HG03039 (cell line): ENCODE data around the gene HMCN1.
"Not testable (repeated sequence)": the region's sequence is repeated elsewhere in the genome, so short reads cannot be mapped to it uniquely, and the experiment has no call there.

Source experiments
- ATAC-seq: cut with Tn5 transposase; IDR thresholded peaks from one replicate; pipeline ENCODE4 v1.9.1; 2021; ENCODE audit warnings: mild to moderate bottlenecking, moderate library complexity; ENCODE audit not compliant: unreplicated experiment

Gene HMCN1

DNA sequence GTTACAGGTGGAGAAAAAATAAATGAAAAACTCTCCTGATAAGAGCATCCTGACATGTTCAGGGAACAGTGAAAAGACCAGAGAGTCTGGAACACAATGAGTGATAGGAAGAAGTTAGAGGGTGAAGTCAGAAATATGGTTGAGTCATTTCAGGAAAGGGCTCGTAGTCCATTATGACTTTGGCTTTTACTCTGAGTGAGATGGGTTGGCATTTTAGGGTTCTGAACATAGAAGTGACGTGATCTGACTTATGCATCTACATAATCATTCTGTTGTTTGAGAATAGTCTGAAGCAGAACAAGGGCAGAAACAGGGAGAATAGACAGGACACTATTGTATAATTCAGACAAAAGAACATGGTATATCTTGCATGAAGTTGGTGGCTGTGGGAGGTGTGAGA is 5.8 kb downstream of the HMCN1 start:
- peak; percentile 76 for ATAC-seq

DNA sequence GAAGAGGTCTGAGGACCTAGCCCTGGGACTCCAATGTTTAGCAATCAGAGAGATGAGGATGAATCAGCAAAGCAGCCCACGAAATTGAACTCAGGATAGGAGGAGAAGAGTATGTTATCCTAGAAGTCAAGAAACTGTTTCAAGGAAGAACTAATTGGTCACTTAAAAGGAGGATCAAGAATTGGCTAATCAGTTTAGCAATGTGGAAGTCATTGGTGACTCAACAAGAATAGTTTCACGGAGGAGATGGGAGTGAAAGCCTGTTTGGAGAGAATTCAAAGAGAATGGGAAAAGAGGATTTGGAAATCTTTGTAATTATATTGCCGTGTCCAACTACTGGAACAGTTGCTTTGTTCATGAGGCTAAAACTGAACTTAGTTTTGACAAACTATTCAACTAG is 7.4 kb downstream of the HMCN1 start:
- ATAC-seq = no peak

- ATAC-seq = no peak
These were observed 8.2 kb downstream of the HMCN1 start for GRCh38 chr1:185742403-185742802.

GRCh38 chr1:185745165-185745564 is 11.0 kb downstream of the HMCN1 start:
- no peak for ATAC-seq

DNA sequence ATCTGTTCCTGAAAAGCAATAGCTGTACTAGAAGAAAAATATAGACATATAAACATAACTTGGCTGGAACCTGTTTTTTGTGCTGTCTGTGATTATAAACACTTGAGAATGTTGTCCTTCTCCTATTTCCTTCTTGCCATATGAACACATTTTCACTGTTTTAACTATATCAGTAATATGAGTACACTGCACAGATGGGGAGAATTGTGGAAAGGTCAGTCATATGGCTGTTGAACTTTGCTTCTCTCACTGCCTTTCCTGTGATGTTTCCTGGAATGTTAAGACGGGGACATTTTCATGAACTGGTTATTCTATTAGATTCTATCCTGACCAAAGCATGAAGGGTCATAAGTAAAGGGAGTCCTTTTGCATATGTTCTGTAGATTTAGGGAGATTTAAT is 24.9 kb downstream of the HMCN1 start:
- ATAC-seq = no peak

GRCh38 chr1:185761841-185762240 is 27.6 kb downstream of the HMCN1 start:
- no peak for ATAC-seq

- no peak for ATAC-seq
These were observed 33.4 kb downstream of the HMCN1 start for GRCh38 chr1:185767508-185768120.

GRCh38 chr1:185768371-185768770 is 34.2 kb downstream of the HMCN1 start:
- no peak for ATAC-seq

DNA sequence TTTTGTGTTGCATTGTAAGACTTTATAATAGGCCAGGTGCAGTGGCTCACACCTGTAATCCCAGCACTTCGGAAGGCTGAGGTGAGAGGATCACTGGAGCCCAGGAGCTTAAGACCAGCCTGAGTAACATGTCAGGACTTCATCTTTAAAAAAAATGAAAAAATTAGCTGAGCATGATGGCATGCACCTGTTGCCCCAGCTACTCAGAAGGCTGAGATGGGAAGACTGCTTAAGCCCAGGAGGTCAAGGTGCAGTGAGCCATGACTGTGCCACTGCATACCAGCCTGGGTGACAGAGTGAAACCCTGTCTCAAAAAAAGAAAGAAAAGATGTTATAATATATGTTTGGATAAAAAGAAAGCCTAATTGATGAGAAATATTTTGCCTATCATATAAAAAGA is 34.9 kb downstream of the HMCN1 start:
- ATAC-seq = no peak

- no peak for ATAC-seq
These were observed 40.2 kb downstream of the HMCN1 start for GRCh38 chr1:185774394-185774793.

GRCh38 chr1:185775501-185775900 is 41.3 kb downstream of the HMCN1 start:
- ATAC-seq = no peak

DNA sequence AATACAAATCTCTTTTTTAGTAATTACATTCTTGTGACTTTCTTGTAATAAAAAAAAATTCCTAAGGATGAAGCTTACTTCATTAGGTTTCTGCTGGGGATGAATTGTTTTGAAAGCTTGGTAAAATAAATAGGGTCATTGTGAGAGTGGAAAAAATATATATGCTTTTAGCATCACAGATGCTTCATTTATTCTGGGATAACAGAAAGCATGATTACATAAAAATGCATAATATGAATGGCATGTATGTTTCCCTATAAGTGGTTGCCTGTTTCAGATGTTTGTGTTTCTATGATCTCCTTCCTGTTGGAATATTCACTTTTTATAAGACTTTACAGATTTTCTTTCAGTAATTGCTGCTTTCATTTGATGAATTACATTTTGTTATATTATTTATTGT is 42.3 kb downstream of the HMCN1 start:
- ATAC-seq = no peak

DNA sequence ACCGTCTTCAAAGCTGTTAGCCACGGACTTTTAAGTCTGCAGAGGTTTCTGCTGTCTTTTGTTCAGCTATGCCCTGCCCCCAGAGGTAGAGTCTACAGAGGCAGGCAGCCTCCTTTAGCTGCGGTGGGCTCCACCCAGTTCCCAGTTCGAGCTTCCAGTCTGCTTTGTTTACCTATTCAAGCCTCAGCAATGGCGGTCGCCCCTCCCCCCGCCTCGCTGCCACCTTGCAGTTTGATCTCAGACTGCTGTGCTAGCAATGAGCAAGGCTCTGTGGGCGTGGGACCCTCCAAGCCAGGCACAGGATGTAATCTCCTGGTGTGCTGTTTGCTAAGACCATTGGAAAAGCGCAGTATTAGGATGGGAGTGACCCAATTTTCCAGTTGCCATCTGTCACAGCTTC is 49.7 kb downstream of the HMCN1 start:
- not testable (repeated sequence) for ATAC-seq

GRCh38 chr1:185785586-185785985 is 51.4 kb downstream of the HMCN1 start:
- ATAC-seq = no peak

GRCh38 chr1:185786524-185786923 is 52.3 kb downstream of the HMCN1 start:
- no peak for ATAC-seq

GRCh38 chr1:185787238-185787637 is 53.0 kb downstream of the HMCN1 start:
- ATAC-seq = no peak

GRCh38 chr1:185788386-185788785 is 54.2 kb downstream of the HMCN1 start:
- ATAC-seq = no peak

- ATAC-seq = no peak
These were observed 55.5 kb downstream of the HMCN1 start for GRCh38 chr1:185789501-185790193.

GRCh38 chr1:185790194-185790735 is 56.1 kb downstream of the HMCN1 start:
- no peak for ATAC-seq

- no peak for ATAC-seq
These were observed 57.8 kb downstream of the HMCN1 start for GRCh38 chr1:185792040-185792439.

- ATAC-seq = not testable (repeated sequence)
These were observed 60.3 kb downstream of the HMCN1 start for GRCh38 chr1:185794495-185794894.

DNA sequence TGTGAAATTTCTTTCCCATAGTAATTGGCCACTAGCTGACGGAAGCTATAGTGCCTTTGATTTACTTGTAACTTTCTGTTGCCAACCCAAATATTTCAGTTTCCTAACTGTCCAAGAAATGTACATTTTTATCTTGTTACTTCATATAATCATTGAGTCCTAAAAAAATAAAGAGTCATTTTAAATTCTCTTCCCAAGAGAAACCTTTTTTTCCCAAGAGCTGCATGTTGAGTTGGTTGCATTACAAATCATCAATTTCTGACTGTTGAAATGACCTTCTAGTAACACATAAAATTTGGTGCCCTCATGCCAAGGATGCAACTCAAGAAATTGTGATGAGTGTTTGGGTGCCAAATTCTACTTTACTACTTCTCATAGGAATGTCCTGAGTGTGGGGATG is 61.0 kb downstream of the HMCN1 start:
- ATAC-seq = no peak

- no peak for ATAC-seq
These were observed 64.3 kb downstream of the HMCN1 start for GRCh38 chr1:185798505-185798904.
